HG03097 (cell line): ENCODE data around the gene RHBDL1.
"Not testable (repeated sequence)": the region's sequence is repeated elsewhere in the genome, so short reads cannot be mapped to it uniquely, and the experiment has no call there.

ENCODE experiments used
- ATAC-seq: cut with Tn5 transposase; IDR thresholded peaks from one replicate; pipeline ENCODE4 v1.9.1; 2021; ENCODE audit not compliant: unreplicated experiment, low FRiP score

RHBDL1 gene

GRCh38 chr16:684071-684794 lies 8.8 kb downstream of the RHBDL1 start, which contains the start of gene JMJD8:
TSS of gene JMJD8 (minus strand) at chr16:684334. CDS start at chr16:684319, 15 bp downstream.
- ATAC-seq: peak; percentile 52

- no peak for ATAC-seq
These were observed 9.7 kb downstream of the RHBDL1 start for GRCh38 chr16:684961-685696.

- no peak for ATAC-seq
These were observed 10.5 kb downstream of the RHBDL1 start for GRCh38 chr16:685967-686366.

DNA sequence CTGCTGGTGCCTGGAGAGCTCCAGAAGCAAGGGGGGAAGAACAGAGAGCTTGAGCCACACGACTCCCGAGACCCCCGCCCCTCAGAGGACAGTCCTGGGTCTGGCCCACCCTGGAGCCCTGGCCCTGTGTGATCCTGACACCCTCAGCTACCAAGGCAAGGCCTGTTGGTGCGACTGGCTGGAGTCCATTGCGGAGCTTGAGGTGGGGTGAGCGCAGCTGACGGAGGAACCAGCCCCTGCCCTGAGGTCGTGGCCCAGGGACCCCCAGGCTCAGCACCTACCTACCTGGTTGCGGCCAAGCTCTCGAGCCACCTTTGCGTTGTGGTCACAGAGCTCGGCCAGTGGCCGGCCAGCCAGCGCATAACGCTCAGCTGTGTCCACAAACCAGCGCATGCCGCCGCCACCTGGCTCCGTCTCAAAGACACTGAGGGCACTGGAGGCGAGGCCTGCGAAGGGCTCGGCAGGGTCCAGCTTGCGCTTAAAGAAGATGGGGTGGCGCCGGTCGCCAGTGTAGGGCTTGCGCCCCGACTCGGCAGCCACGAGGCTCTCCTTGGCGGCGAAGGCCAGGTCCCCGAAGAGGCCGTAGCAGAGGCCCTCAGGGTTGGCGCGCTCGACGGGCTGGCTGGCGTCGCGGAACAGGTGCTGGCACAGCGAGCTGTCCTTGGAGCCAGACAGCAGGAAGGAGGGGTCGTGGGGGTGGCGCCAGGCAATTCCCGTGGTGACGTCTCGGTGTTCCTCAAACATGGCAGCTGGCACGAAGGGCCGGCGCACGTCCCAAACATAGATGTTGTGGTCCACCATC lies 11.2 kb downstream of the RHBDL1 start:
- ATAC-seq: no peak

- ATAC-seq: no peak
These were observed 12.0 kb downstream of the RHBDL1 start for GRCh38 chr16:687499-687898.

GRCh38 chr16:689175-689897 lies 13.9 kb downstream of the RHBDL1 start:
- ATAC-seq: no peak

DNA sequence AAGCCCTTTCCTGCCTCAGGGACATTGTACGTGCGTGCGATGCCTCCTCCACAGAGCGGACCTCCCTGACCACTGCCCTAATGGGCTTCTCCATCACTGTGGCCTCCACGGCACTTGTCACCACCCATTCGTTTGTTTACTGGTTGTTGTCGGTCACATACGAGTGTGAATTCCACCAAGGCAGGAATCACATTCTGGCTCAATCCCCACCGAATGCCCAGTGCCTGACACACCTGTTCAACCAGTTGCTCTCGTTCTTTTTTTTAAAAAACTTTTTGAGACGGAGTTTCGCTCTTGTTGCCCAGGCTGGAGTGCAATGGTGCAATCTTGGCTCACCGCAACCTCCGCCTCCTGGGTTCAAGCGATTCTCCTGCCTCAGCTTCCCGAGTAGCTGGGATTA lies 15.8 kb downstream of the RHBDL1 start:
- not testable (repeated sequence) for ATAC-seq

DNA sequence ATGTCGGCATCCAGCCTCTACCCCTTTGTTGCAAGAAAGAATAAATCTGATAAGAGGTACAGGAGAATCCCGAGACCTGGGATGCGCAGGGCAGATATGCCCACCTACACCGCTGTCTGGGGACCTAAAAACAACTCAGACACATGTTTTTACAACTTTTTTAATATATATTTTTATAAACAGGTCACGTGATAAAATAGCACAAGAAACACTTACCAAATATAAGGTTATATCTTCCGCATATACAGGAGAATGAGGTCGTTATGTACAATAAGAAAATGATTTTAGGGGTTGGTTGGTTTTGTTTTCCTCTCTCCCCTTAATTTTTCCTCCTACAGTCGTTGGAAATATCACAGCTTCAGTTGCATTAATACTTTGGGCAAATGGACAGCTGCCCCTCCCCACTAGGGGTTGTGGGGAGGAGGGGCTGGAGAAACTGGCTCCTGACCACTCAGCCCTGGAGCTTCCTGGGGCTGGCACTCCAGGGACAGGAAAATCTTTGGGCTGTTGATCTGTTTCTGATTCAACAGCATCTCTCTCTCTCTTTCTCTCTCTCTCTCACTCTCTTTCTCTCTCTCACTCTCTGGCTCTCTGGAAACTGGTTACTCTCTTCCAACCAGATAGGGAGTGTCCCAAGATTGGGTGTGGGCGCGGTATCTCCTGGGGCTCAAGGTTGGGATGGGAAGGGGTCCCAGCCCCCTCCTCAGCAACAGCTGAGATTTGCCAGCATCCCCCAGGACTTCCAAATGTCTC lies 17.1 kb downstream of the RHBDL1 start:
- ATAC-seq: no peak

DNA sequence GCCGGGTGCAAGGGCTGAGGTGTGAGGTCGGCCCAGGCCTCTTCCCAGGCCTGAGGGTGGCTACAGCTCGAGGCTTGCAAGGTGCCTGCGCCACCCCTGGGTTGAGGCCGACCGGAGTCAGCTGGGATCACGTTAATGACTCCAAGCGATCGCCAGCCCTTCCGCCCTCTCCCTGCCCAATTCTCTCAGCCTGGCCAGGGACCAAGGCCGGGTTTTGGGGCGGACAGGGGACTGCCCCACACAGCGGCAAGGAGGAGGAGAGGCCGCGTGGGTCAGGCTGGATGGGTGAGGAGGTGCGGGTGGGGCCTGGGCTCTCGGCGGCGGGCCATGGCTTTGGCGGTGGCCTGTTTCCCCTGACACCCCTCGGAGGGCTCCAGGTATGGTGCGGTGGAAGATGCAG lies 17.9 kb downstream of the RHBDL1 start:
- ATAC-seq: no peak

DNA sequence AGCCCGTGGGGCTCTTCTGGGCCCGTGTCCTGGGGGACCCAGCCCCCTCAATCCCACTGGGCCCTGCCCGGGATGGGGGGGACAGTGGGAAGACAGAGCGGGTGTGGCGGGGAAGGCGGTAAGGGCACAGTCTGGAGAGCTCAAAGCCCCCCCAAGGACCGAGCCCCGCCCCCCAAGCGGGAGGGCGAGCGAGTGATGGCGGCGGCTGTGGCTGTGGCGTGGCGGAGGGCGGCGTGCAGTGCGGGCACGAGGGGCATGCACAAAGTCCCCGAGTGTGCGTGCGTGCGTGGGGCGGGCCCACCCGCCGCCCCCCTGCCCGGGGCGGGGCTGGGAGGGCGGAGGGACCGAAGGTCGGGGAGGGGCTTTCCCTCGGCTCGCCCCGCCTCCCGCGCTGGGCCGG lies 18.3 kb downstream of the RHBDL1 start:
- no peak for ATAC-seq

DNA sequence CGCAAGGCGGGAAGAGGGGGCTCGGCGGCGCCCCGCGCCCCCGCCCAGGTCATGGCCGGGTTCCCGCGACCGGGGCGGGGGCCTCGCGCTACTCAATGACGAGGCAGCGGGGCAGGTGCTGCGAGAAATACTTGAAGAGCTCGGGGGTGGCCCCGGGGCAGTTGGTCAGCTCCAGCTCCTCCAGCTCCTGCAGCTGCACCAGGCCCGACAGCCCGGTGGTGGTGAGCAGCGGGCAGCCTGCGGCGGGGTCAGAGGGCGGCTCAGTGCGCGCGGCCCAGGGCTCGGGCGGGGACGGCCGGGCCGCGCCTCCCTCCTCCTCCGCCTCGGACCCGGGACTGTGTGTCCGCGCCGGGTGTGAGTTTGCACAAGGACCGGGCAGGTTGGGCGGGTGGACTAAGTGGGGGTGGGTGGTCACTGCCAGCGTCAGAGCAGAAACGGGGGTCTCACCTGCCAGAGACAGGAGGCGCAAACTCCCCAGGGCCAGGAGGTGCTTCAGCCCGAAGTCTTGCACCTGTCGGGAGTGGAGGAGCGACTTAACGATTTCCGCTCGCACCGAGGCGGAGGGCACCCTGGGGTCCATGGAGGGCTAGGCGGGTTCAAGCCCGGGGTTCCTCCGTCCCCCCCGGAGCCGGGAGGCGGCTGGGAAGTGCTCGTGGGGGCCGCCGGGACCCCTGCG lies 18.9 kb downstream of the RHBDL1 start:
- ATAC-seq: no peak

GRCh38 chr16:694863-695354 lies 19.4 kb downstream of the RHBDL1 start:
- no peak for ATAC-seq

DNA sequence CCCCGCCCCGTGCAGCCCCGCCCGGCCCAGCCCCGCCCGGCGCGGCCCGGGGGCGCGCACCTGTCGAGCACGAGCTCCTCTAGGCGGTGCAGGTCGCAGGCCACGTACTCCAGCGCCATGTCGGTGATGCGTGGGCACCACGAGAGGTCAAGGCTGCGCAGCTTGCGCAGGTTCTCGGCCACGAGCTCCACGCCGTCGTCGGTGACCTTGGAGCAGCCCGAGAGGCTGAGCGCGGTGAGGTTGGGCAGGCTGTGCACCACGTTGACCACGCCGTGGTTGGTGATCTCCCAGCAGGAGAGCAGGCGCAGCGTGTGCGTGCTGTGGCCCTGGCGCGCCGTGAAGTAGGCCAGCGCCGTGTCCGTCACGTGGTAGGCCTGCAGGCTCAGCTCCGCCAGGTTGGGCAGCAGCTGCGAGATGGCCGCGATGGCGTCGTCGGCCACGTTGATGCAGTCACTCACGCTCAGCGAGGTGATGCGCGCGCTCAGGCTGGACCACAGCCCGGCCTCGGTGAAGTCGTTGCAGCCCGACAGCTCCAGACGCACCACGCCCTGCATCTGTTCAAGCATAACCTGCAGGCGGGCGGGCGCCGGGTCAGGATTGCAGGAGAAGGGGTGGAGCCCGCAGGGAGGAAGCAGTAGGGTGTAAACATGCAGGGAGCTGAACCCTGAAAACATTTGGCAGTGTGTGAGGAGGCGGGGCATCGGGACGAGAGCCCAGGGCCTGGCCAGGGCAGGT lies 20.1 kb downstream of the RHBDL1 start:
- ATAC-seq: no peak

DNA sequence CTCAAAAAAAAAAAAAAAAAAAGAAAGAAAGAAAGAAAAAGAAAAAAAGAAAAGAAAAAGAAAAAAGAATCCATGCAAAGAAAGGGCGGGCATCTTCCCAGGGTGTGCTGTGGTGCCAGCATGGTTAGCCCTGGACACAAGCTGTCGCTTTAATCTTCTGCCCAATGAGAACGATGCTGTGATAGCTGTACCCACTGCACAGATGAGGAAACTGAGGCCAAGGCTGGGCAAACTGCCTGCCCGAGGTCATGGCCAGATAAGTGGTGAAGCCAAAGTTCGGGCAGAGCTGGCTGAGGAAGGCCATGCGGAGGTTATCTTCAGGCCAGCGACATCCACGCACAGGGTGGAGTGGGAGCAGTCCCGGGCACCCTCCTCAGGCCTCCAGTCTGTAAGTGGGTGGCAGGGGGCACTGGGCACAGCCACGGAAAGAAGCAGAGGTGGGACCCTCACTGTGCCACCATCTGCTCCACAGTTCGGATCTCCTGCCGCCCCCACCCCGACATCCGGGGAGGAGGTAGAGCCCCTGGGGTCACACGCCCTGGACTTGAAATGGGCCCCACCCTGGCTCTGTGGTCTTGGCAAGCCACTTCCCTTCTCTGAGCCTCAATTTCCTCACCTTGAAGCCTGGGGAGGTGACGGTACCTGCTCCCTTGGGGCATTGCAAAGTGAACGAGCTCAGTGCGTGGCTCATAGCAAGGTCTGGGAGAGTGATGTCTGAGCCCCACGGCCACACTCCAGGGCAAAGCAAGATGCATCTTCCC lies 23.6 kb downstream of the RHBDL1 start:
- ATAC-seq: no peak

DNA sequence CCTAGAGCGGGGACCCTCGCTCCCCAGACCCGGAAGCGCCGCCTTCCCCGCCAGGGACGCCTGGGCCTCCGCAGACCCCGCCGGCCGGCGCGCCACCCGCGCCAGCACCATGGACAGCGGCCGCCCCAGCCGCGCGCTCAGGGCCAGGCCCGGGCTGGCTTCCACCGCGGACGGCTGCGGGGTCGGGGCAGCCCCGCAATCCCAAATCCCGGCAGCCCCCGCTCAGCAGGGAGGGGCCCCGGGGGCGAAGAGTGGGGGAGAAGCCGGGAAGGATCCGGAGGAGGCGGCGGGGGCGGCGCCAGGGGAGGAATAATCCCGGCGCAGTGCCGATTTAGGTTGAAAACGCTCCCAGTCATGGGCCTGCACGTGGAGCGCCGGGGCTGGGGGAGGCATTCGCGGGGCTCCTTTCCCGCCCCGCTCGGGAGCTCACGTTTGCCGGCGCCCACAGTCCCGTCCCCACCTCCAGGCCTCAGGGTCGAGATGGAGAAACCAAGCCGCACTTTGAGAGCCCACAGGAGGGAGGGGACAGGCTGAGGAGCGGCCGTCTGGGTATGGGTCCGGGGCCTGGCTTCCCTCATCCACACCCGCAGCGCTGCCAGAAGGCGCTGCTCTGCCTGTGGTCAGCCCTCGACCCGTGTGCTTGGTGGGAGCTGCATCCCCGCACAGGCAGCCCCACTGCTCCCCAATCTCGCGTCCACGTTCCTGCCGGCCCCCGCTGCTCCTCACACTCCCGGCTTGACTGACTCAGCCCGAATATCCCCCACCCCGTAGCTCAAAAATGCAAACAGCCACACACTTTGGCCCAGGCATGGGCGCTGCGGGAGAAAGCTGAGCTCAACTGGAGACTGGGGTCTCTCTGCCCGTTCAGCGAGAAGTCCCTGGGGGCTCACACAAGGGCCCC lies 25.5 kb downstream of the RHBDL1 start:
- ATAC-seq: no peak

GRCh38 chr16:702341-702740 lies 26.9 kb downstream of the RHBDL1 start:
- no peak for ATAC-seq

DNA sequence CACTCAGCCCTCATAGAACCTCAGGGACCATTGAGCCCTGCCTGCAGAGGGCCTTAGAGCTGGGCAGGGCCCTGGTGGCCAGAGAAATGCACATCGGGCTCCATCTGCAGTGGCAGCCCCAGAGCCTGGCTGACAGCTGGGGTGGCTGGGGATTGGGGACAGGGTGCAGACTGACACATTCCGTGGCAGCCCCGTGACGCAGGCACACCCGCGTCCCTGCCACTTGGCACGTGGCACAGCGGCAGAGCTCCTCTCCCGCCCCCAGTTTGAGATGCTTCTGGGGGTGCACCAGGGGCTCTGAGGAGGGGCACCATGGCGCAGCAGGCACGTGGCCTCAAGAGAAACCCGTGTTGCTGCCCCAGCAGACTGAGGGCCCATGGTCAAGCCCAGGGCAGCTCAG lies 27.9 kb downstream of the RHBDL1 start:
- ATAC-seq: no peak
